Activated T-helper 1 cell treated with Interleukin-2 at 50 U/mL for 16 hours (primary cell): ENCODE results near the gene SMCP.

Experiments
- DNase-seq: peaks from one replicate; pipeline ENCODE4 v3.0.0-alpha.2; 2020; ENCODE audit warnings: low read depth

SMCP gene

GRCh38 chr1:152886758-152887409 is 8.8 kb downstream of the SMCP start:
- DNase-seq: no peak

- no peak for DNase-seq
Observed at GRCh38 chr1:152888126-152888525, 10.0 kb downstream of the SMCP start.

- DNase-seq: no peak
Observed at GRCh38 chr1:152899027-152899426, 20.9 kb downstream of the SMCP start.

GRCh38 chr1:152899883-152900282 is 21.8 kb downstream of the SMCP start:
- DNase-seq: no peak

GRCh38 chr1:152901631-152902030 is 23.5 kb downstream of the SMCP start:
- no peak for DNase-seq

- no peak for DNase-seq
Observed at GRCh38 chr1:152902636-152903035, 24.5 kb downstream of the SMCP start.

- no peak for DNase-seq
Observed at GRCh38 chr1:152904688-152905440, 26.7 kb downstream of the SMCP start.

- DNase-seq: no peak
Observed at GRCh38 chr1:152906023-152906565, 28.0 kb downstream of the SMCP start.

GRCh38 chr1:152907686-152908601 is 29.8 kb downstream of the SMCP start, which contains the start of gene IVL:
IVL (plus strand) TSS chr1:152908546; CDS start chr1:152909798, 1,252 bp downstream.
- no peak for DNase-seq

- no peak for DNase-seq
Observed at GRCh38 chr1:152909206-152909605, 31.1 kb downstream of the SMCP start.

GRCh38 chr1:152912471-152912870 is 34.3 kb downstream of the SMCP start:
- DNase-seq: no peak

- no peak for DNase-seq
Observed at GRCh38 chr1:152912900-152913299, 34.8 kb downstream of the SMCP start.

GRCh38 chr1:152917794-152918193 is 39.7 kb downstream of the SMCP start:
- no peak for DNase-seq

- no peak for DNase-seq
Observed at GRCh38 chr1:152919071-152919470, 40.9 kb downstream of the SMCP start.

GRCh38 chr1:152924191-152924590 is 46.1 kb downstream of the SMCP start:
- no peak for DNase-seq

- DNase-seq: no peak
Observed at GRCh38 chr1:152926091-152926490, 48.0 kb downstream of the SMCP start.

- no peak for DNase-seq
Observed at GRCh38 chr1:152928671-152929070, 50.5 kb downstream of the SMCP start.

- no peak for DNase-seq
Observed at GRCh38 chr1:152932170-152932811, 54.2 kb downstream of the SMCP start.

GRCh38 chr1:152933196-152933595 is 55.1 kb downstream of the SMCP start:
- no peak for DNase-seq
